Measurements from ENCODE around the gene TMEM91. TPM values are rescaled to one million over a fixed set of nuclear protein-coding genes. Genes with fewer than 3 reads are reported as not detected.

TMEM91 gene
- total RNA-seq, 5 donors from 2014 or later (not counting 1 experiment from before 2014, with no cell fraction given): 9.9 to 14.7 (median 13.2) TPM

GRCh38 chr19:41399525-41399924, 23.2 kb downstream of the TMEM91 start:
- no peak for DNase-seq
- Histone ChIP-seq H3K27ac (ENCODE audit: low read length) (no peak overlapping the region), H3K27me3 (replicated peaks in 1 of 2; ENCODE audit: control insufficient read depth in 2 of 2, extremely low read depth in 1 of 2, insufficient read depth in 2 of 2, low read length in 1 of 2) (no peaks in the 10 kb centered on the region), H3K9me3 (no peaks in the 10 kb centered on the region), H3K4me3 (ENCODE audit: control insufficient read depth in 1 of 2, extremely low read depth in 1 of 2, low read length in 1 of 2) (no peak overlapping the region), H3K36me3 (ENCODE audit: control insufficient read depth in 2 of 2, extremely low read depth in 1 of 2, insufficient read depth in 1 of 2, low read length in 1 of 2) (peaks cover 8 to 10% of the 10 kb centered on the region in 2 donors), H3K4me1 (ENCODE audit: control insufficient read depth in 1 of 2, extremely low read depth in 1 of 2, insufficient read depth in 2 of 2, low read length in 2 of 2) (peaks cover 19 to 39% of the 10 kb centered on the region in 2 experiments)
- Mint-ChIP-seq H3K4me3 (peak overlapping the region; percentile 28 to 99 (median 59)), H3K27ac (no peak overlapping the region), H3K27me3 (no peaks in the 10 kb centered on the region), H3K36me3 (peaks cover 8% of the 10 kb centered on the region), H3K4me1 (peaks cover 47 to 60% (median 55%) of the 10 kb centered on the region in 3 donors), H3K9me3 (no peaks in the 10 kb centered on the region)
- CTCF ChIA-PET: interaction anchor here in 1 of 2 donors (0.6 kb wide), 1 partner anchor 50 kb away, joined by 3 read pairs; no protein-coding TSS in a partner anchor
- POLR2A ChIA-PET: no interaction called here
- 92% methylated on average over 2 of the region's 2 CpGs for WGBS (ENCODE audit: insufficient coverage)
- no peak for ATAC-seq (replicated peaks in 1 of 4)

- no peaks in the 10 kb centered on the region for H3K27me3 ChIP-seq (replicated peaks in 1 of 2; ENCODE audit: control insufficient read depth in 2 of 2, extremely low read depth in 1 of 2, insufficient read depth in 2 of 2, low read length in 1 of 2)
- ATAC-seq (replicated peaks in 1 of 4) (no peak), DNase-seq (no peak)
- peaks cover 32 to 47% (median 46%) of the 10 kb centered on the region in 3 donors for H3K4me1 Mint-ChIP-seq
- 90% methylated on average over 2 of the region's 4 CpGs for WGBS (ENCODE audit: insufficient coverage)
- no peak overlapping the region for H3K4me3 Mint-ChIP-seq
- POLR2A ChIA-PET: no interaction called here
- peaks cover 14 to 26% of the 10 kb centered on the region in 2 experiments for H3K4me1 ChIP-seq (ENCODE audit: control insufficient read depth in 1 of 2, extremely low read depth in 1 of 2, insufficient read depth in 2 of 2, low read length in 2 of 2)
- CTCF ChIA-PET: interaction anchor here in 1 of 2 donors (0.6 kb wide), 1 partner anchor 910 kb away, joined by 3 read pairs; no protein-coding TSS in a partner anchor
- H3K36me3 ChIP-seq (ENCODE audit: control insufficient read depth in 2 of 2, extremely low read depth in 1 of 2, insufficient read depth in 1 of 2, low read length in 1 of 2): peaks cover 8 to 10% of the 10 kb centered on the region in 2 donors
- no peaks in the 10 kb centered on the region for H3K9me3 ChIP-seq
- no peak overlapping the region for H3K27ac ChIP-seq (ENCODE audit: low read length)
- H3K9me3 Mint-ChIP-seq: no peaks in the 10 kb centered on the region
- H3K4me3 ChIP-seq (ENCODE audit: control insufficient read depth in 1 of 2, extremely low read depth in 1 of 2, low read length in 1 of 2): no peak overlapping the region
- no peak overlapping the region for H3K27ac Mint-ChIP-seq
- H3K27me3 Mint-ChIP-seq: no peaks in the 10 kb centered on the region
- peaks cover 11% of the 10 kb centered on the region for H3K36me3 Mint-ChIP-seq
Measured at GRCh38 chr19:41401483-41401882, 25.1 kb downstream of the TMEM91 start.

GRCh38 chr19:41402010-41402409, 25.7 kb downstream of the TMEM91 start:
- H3K4me3 Mint-ChIP-seq: no peak overlapping the region

GRCh38 chr19:41403181-41403970, 27.0 kb downstream of the TMEM91 start:
- H3K4me1 Mint-ChIP-seq: peaks cover 22 to 36% (median 34%) of the 10 kb centered on the region in 3 donors
- H3K4me3 Mint-ChIP-seq: no peak overlapping the region
- Histone ChIP-seq H3K9me3 (no peaks in the 10 kb centered on the region), H3K4me1 (ENCODE audit: control insufficient read depth in 1 of 2, extremely low read depth in 1 of 2, insufficient read depth in 2 of 2, low read length in 2 of 2) (peaks cover 6 to 13% of the 10 kb centered on the region in 2 experiments), H3K27ac (ENCODE audit: low read length) (no peak overlapping the region), H3K36me3 (ENCODE audit: control insufficient read depth in 2 of 2, extremely low read depth in 1 of 2, insufficient read depth in 1 of 2, low read length in 1 of 2) (peaks cover 10% of the 10 kb centered on the region in 2 donors), H3K27me3 (replicated peaks in 1 of 2; ENCODE audit: control insufficient read depth in 2 of 2, extremely low read depth in 1 of 2, insufficient read depth in 2 of 2, low read length in 1 of 2) (no peaks in the 10 kb centered on the region), H3K4me3 (ENCODE audit: control insufficient read depth in 1 of 2, extremely low read depth in 1 of 2, low read length in 1 of 2) (no peak overlapping the region)
- DNase-seq (no peak), ATAC-seq (replicated peaks in 1 of 4) (no peak)
- no peak overlapping the region for H3K27ac Mint-ChIP-seq
- no peaks in the 10 kb centered on the region for H3K9me3 Mint-ChIP-seq
- no peaks in the 10 kb centered on the region for H3K27me3 Mint-ChIP-seq
- H3K36me3 Mint-ChIP-seq: peaks cover 15% of the 10 kb centered on the region
- 66% methylated on average over 8 of the region's 12 CpGs for WGBS (ENCODE audit: insufficient coverage)
- ChIA-PET POLR2A (no interaction called here), CTCF (no interaction called here)

More at GRCh38 chr19:41402010-41402409, 25.7 kb downstream of the TMEM91 start:
- WGBS (ENCODE audit: insufficient coverage): no CpG with 5 or more reads among the region's 3 CpGs
- peak overlapping the region in 1 of 2 donors; percentile 3 for H3K27ac Mint-ChIP-seq
- Histone ChIP-seq H3K4me3 (ENCODE audit: control insufficient read depth in 1 of 2, extremely low read depth in 1 of 2, low read length in 1 of 2) (no peak overlapping the region), H3K36me3 (ENCODE audit: control insufficient read depth in 2 of 2, extremely low read depth in 1 of 2, insufficient read depth in 1 of 2, low read length in 1 of 2) (peaks cover 8 to 10% of the 10 kb centered on the region in 2 donors), H3K9me3 (no peaks in the 10 kb centered on the region), H3K27me3 (replicated peaks in 1 of 2; ENCODE audit: control insufficient read depth in 2 of 2, extremely low read depth in 1 of 2, insufficient read depth in 2 of 2, low read length in 1 of 2) (no peaks in the 10 kb centered on the region), H3K27ac (ENCODE audit: low read length) (no peak overlapping the region), H3K4me1 (ENCODE audit: control insufficient read depth in 1 of 2, extremely low read depth in 1 of 2, insufficient read depth in 2 of 2, low read length in 2 of 2) (peaks cover 10 to 21% of the 10 kb centered on the region in 2 experiments)
- no peak for ATAC-seq (replicated peaks in 1 of 4)
- no peak for DNase-seq
- ChIA-PET POLR2A (no interaction called here), CTCF (interaction anchor here in 1 of 2 donors (0.6 kb wide), 1 partner anchor 911 kb away, joined by 3 read pairs; no protein-coding TSS in a partner anchor)
- H3K9me3 Mint-ChIP-seq: no peaks in the 10 kb centered on the region
- H3K4me1 Mint-ChIP-seq: peaks cover 31 to 43% (median 43%) of the 10 kb centered on the region in 3 donors
- H3K27me3 Mint-ChIP-seq: no peaks in the 10 kb centered on the region
- H3K36me3 Mint-ChIP-seq: peaks cover 11% of the 10 kb centered on the region

GRCh38 chr19:41405776-41406175, 29.4 kb downstream of the TMEM91 start:
- ATAC-seq (replicated peaks in 1 of 4): no peak
- Mint-ChIP-seq H3K27ac (no peak overlapping the region), H3K27me3 (no peaks in the 10 kb centered on the region), H3K9me3 (no peaks in the 10 kb centered on the region), H3K4me1 (peaks cover 21 to 38% (median 30%) of the 10 kb centered on the region in 3 donors), H3K4me3 (no peak overlapping the region), H3K36me3 (peaks cover 19% of the 10 kb centered on the region)
- no peaks in the 10 kb centered on the region for H3K9me3 ChIP-seq
- 100% methylated on average over 1 of the region's 6 CpGs for WGBS (ENCODE audit: insufficient coverage)
- H3K36me3 ChIP-seq (ENCODE audit: control insufficient read depth in 2 of 2, extremely low read depth in 1 of 2, insufficient read depth in 1 of 2, low read length in 1 of 2): peaks cover 10 to 13% of the 10 kb centered on the region in 2 donors
- H3K4me1 ChIP-seq (ENCODE audit: control insufficient read depth in 1 of 2, extremely low read depth in 1 of 2, insufficient read depth in 2 of 2, low read length in 2 of 2): peaks cover 0 to 8% of the 10 kb centered on the region in 2 experiments
- H3K4me3 ChIP-seq (ENCODE audit: control insufficient read depth in 1 of 2, extremely low read depth in 1 of 2, low read length in 1 of 2): no peak overlapping the region
- no peak overlapping the region for H3K27ac ChIP-seq (ENCODE audit: low read length)
- no peaks in the 10 kb centered on the region for H3K27me3 ChIP-seq (replicated peaks in 1 of 2; ENCODE audit: control insufficient read depth in 2 of 2, extremely low read depth in 1 of 2, insufficient read depth in 2 of 2, low read length in 1 of 2)
- ChIA-PET POLR2A (no interaction called here), CTCF (no interaction called here)
- no peak for DNase-seq

GRCh38 chr19:41407271-41407670, 30.9 kb downstream of the TMEM91 start:
- Histone ChIP-seq H3K27ac (ENCODE audit: low read length) (no peak overlapping the region), H3K9me3 (no peaks in the 10 kb centered on the region)
- no peak overlapping the region for H3K27ac Mint-ChIP-seq

More at GRCh38 chr19:41407271-41407670, 30.9 kb downstream of the TMEM91 start:
- H3K4me3 Mint-ChIP-seq: no peak overlapping the region
- H3K36me3 Mint-ChIP-seq: peaks cover 15% of the 10 kb centered on the region
- no peaks in the 10 kb centered on the region for H3K27me3 ChIP-seq (replicated peaks in 1 of 2; ENCODE audit: control insufficient read depth in 2 of 2, extremely low read depth in 1 of 2, insufficient read depth in 2 of 2, low read length in 1 of 2)
- no peaks in the 10 kb centered on the region for H3K9me3 Mint-ChIP-seq
- H3K36me3 ChIP-seq (ENCODE audit: control insufficient read depth in 2 of 2, extremely low read depth in 1 of 2, insufficient read depth in 1 of 2, low read length in 1 of 2): peaks cover 22 to 25% of the 10 kb centered on the region in 2 donors
- DNase-seq (no peak), ATAC-seq (replicated peaks in 1 of 4) (no peak)
- ChIA-PET CTCF (no interaction called here), POLR2A (no interaction called here)
- peaks cover 0 to 8% of the 10 kb centered on the region in 2 experiments for H3K4me1 ChIP-seq (ENCODE audit: control insufficient read depth in 1 of 2, extremely low read depth in 1 of 2, insufficient read depth in 2 of 2, low read length in 2 of 2)
- peaks cover 21 to 28% (median 21%) of the 10 kb centered on the region in 3 donors for H3K4me1 Mint-ChIP-seq
- no peaks in the 10 kb centered on the region for H3K27me3 Mint-ChIP-seq
- H3K4me3 ChIP-seq (ENCODE audit: control insufficient read depth in 1 of 2, extremely low read depth in 1 of 2, low read length in 1 of 2): no peak overlapping the region
- 79% methylated on average over 4 of the region's 4 CpGs for WGBS (ENCODE audit: insufficient coverage)
